ENCODE measurements around the gene PDE6D. TPM values are rescaled to one million over a fixed set of nuclear protein-coding genes. Genes with fewer than 3 reads are reported as not detected.

PDE6D gene
- total RNA-seq, 3 donors from 2014 or later = 24.2 to 28.5 (median 25.6) TPM

GRCh38 chr2:231725476-231725875 is 55.6 kb downstream of the PDE6D start:
- Histone ChIP-seq H3K27me3 (no peaks in the 10 kb centered on the region), H3K4me1 (no peaks in the 10 kb centered on the region), H3K9me3 (no peaks in the 10 kb centered on the region), H3K27ac (no peak overlapping the region), H3K36me3 (no peaks in the 10 kb centered on the region), H3K4me3 (no peak overlapping the region)
- DNase-seq (ENCODE audit: low spot score in 2 of 2) = no peak
- intact Hi-C loops (cut with DNase I; ENCODE audit: low total_unique reads) = no loop called here
- TF ChIP-seq POLR2A (IDR thresholded peaks at IDR 0.05) (no peak), POLR2AphosphoS5 (IDR thresholded peaks at IDR 0.05) (no peak), CTCF (IDR thresholded peaks at IDR 0.05) (no peak)

DNA sequence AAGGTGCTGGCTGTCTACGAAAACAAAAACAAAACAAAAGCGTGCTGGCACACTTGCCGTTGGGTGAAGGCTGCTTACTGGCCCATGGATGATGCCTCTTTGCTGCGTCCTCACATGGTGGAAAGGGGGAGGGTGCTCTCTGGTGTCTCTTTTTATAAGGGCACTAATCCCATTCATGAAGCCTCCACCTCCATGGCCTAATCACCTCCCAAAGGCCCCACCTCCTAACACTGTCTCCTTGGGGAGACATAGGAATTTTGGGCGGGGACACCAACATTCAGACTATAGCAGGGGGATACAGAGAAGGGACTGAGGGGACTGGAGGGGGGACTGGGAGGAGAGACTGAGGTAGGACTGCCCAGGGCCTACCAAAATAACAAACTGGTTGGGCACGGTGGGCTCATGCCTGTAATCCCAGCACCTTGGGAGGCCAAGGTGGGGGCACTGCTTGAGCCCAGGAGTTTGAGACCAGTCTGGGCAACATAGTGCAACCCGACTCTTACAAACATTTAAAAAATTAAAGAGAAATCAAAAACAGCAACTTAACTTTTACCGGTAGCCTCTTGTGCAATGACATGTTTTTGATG is 58.3 kb downstream of the PDE6D start:
- intact Hi-C loops (cut with DNase I; ENCODE audit: low total_unique reads) = no loop called here
- TF ChIP-seq CTCF (IDR thresholded peaks at IDR 0.05) (no peak), POLR2AphosphoS5 (IDR thresholded peaks at IDR 0.05) (no peak), POLR2A (IDR thresholded peaks at IDR 0.05) (no peak)
- Histone ChIP-seq H3K4me1 (no peaks in the 10 kb centered on the region), H3K9me3 (no peaks in the 10 kb centered on the region), H3K4me3 (no peak overlapping the region), H3K27me3 (no peaks in the 10 kb centered on the region), H3K36me3 (no peaks in the 10 kb centered on the region), H3K27ac (no peak overlapping the region)
- no peak for DNase-seq (ENCODE audit: low spot score in 2 of 2)

GRCh38 chr2:231720987-231721966 is 59.8 kb downstream of the PDE6D start:
- no peak overlapping the region for H3K4me3 ChIP-seq
- no peaks in the 10 kb centered on the region for H3K4me1 ChIP-seq
- no peak overlapping the region for H3K27ac ChIP-seq
- no peaks in the 10 kb centered on the region for H3K9me3 ChIP-seq
- TF ChIP-seq POLR2AphosphoS5 (IDR thresholded peaks at IDR 0.05) = no peak
- no peaks in the 10 kb centered on the region for H3K36me3 ChIP-seq
- DNase-seq (ENCODE audit: low spot score in 2 of 2) = no peak
- intact Hi-C loops (cut with DNase I; ENCODE audit: low total_unique reads) = no loop called here
- H3K27me3 ChIP-seq = no peaks in the 10 kb centered on the region

DNA sequence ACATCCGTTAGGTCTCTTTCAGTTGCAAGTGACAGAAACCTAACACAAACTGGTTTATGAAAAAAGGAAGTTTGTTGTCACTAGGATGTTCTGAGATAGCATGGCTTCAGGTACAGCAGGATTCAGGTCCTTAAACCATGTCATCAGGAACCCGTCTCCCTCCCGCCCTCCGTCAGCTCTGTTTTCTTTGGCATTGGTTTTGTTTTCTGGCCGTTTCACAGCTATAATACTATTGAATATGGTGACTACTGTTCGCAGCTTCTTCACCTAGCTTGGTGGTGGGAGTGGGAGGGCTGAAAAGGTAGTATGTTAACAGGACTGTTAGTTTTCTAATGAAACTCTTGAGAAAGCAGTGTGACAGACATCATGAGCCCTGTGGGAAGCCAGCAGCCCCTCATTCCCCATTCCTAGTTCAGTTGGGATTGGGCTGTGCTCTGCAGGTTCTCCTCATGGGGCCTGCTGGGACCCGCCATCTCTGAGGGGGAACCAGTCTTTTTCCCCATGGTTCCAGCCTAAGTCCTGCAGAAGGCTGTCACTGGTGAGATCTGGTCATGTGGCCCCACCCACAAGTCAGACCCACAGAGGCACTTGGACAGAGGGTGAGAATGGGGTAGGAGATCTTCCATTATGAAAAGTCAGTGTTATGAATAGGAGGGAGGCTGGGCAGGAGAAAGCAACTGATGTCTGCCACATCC is 60.6 kb downstream of the PDE6D start:
- H3K4me3 ChIP-seq = no peak overlapping the region
- H3K27me3 ChIP-seq = no peaks in the 10 kb centered on the region
- TF ChIP-seq POLR2AphosphoS5 (IDR thresholded peaks at IDR 0.05) (no peak), POLR2A (IDR thresholded peaks at IDR 0.05) (no peak), CTCF (IDR thresholded peaks at IDR 0.05) (no peak)
- H3K4me1 ChIP-seq = no peaks in the 10 kb centered on the region
- no peak overlapping the region for H3K27ac ChIP-seq
- no peak for DNase-seq (ENCODE audit: low spot score in 2 of 2)
- H3K9me3 ChIP-seq = no peaks in the 10 kb centered on the region
- H3K36me3 ChIP-seq = no peaks in the 10 kb centered on the region
- intact Hi-C loops (cut with DNase I; ENCODE audit: low total_unique reads) = no loop called here

DNA sequence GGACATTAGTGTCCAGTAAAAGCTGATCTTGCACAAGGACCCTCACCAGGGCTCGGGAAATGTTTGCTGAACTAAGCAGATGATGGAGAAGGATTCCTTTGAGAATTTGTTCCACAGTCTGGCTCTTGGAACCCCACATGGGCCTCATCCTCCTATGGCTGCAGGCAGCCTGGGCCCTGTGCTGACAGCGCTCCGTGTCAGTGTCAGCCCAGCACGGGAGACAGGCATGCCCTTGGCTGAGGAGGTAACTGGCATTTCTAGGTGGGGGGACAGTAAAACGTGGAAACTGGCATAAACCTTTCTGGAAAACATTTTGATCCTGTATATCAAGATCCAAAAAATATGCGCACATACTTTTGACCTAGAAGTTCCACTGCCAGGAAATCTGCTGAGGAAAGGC is 62.3 kb downstream of the PDE6D start:
- intact Hi-C loops (cut with DNase I; ENCODE audit: low total_unique reads) = loop anchor here (10.0 kb wide), 1 partner anchor 54 kb away; no protein-coding TSS in a partner anchor
- H3K4me3 ChIP-seq = no peak overlapping the region

More for the DNA sequence above, 62.3 kb downstream of the PDE6D start:
- Histone ChIP-seq H3K27me3 (no peaks in the 10 kb centered on the region), H3K27ac (no peak overlapping the region), H3K9me3 (no peaks in the 10 kb centered on the region), H3K36me3 (no peaks in the 10 kb centered on the region), H3K4me1 (peaks cover 0 to 4% of the 10 kb centered on the region in 2 donors)
- TF ChIP-seq POLR2AphosphoS5 (IDR thresholded peaks at IDR 0.05) = no peak
- no peak for TF ChIP-seq POLR2A (IDR thresholded peaks at IDR 0.05)
- TF ChIP-seq CTCF (IDR thresholded peaks at IDR 0.05) = no peak
- DNase-seq (ENCODE audit: low spot score in 2 of 2) = no peak
